ENCODE measurements around the gene KLHDC4. TPM values are rescaled to one million over a fixed set of nuclear protein-coding genes. Genes with fewer than 3 reads are reported as not detected.
"Not testable (repeated sequence)": the region's sequence is repeated elsewhere in the genome, so short reads cannot be mapped to it uniquely, and the experiment has no call there.

Gene KLHDC4
- total RNA-seq, 1 donor from 2014 or later = 20.4 TPM

GRCh38 chr16:87734644-87735043 lies 31.1 kb downstream of the KLHDC4 start:
- Histone ChIP-seq H3K4me1 (ENCODE audit: control insufficient read depth in 3 of 3, insufficient read depth in 3 of 3, low read length in 3 of 3) (no peaks in the 10 kb centered on the region), H3K36me3 (ENCODE audit: control insufficient read depth in 3 of 3, insufficient read depth in 3 of 3, low read length in 3 of 3) (peaks cover 11 to 21% (median 17%) of the 10 kb centered on the region in 3 donors), H3K27me3 (ENCODE audit: control insufficient read depth in 3 of 3, insufficient read depth in 3 of 3, low read length in 3 of 3) (no peaks in the 10 kb centered on the region), H3K4me3 (ENCODE audit: low read length in 3 of 3) (no peak overlapping the region), H3K9me3 (ENCODE audit: control insufficient read depth in 3 of 3, low read length in 3 of 3) (no peaks in the 10 kb centered on the region), H3K9ac (ENCODE audit: low read depth in 1 of 3, low read length in 3 of 3) (no peak overlapping the region), H3K27ac (ENCODE audit: low read depth, low read length) (no peak overlapping the region)

DNA sequence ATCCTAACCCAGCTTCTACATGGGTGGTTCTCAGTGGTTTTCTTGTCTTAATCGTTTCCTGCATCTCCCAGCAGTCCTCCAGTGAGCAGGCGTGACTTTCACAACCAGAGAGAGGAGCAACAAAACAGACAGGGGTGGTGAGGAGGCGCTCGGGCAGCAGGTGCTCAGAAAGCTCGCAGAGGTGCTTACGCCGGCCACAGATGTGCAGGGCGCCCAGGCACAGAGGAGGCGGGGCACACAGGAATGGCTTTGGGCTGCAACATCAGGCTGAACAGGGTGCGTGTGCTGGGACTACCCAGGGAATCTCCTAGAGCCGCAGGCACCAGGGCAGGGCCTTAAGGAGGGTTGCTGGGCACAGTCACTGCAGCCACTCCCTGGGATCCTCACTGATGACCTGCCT lies 32.6 kb downstream of the KLHDC4 start:
- Histone ChIP-seq H3K9ac (ENCODE audit: low read depth in 1 of 3, low read length in 3 of 3) (no peak overlapping the region), H3K9me3 (ENCODE audit: control insufficient read depth in 3 of 3, low read length in 3 of 3) (no peaks in the 10 kb centered on the region), H3K36me3 (ENCODE audit: control insufficient read depth in 3 of 3, insufficient read depth in 3 of 3, low read length in 3 of 3) (peaks cover 16 to 26% (median 25%) of the 10 kb centered on the region in 3 donors), H3K4me1 (ENCODE audit: control insufficient read depth in 3 of 3, insufficient read depth in 3 of 3, low read length in 3 of 3) (no peaks in the 10 kb centered on the region), H3K27ac (ENCODE audit: low read depth, low read length) (no peak overlapping the region), H3K27me3 (ENCODE audit: control insufficient read depth in 3 of 3, insufficient read depth in 3 of 3, low read length in 3 of 3) (no peaks in the 10 kb centered on the region), H3K4me3 (ENCODE audit: low read length in 3 of 3) (no peak overlapping the region)

GRCh38 chr16:87731607-87732006 lies 34.2 kb downstream of the KLHDC4 start:
- Histone ChIP-seq H3K4me1 (ENCODE audit: control insufficient read depth in 3 of 3, insufficient read depth in 3 of 3, low read length in 3 of 3) (no peaks in the 10 kb centered on the region), H3K27me3 (ENCODE audit: control insufficient read depth in 3 of 3, insufficient read depth in 3 of 3, low read length in 3 of 3) (no peaks in the 10 kb centered on the region), H3K9ac (ENCODE audit: low read depth in 1 of 3, low read length in 3 of 3) (no peak overlapping the region), H3K4me3 (ENCODE audit: low read length in 3 of 3) (no peak overlapping the region), H3K36me3 (ENCODE audit: control insufficient read depth in 3 of 3, insufficient read depth in 3 of 3, low read length in 3 of 3) (peaks cover 19 to 34% (median 29%) of the 10 kb centered on the region in 3 donors), H3K27ac (ENCODE audit: low read depth, low read length) (no peak overlapping the region), H3K9me3 (ENCODE audit: control insufficient read depth in 3 of 3, low read length in 3 of 3) (no peaks in the 10 kb centered on the region)

DNA sequence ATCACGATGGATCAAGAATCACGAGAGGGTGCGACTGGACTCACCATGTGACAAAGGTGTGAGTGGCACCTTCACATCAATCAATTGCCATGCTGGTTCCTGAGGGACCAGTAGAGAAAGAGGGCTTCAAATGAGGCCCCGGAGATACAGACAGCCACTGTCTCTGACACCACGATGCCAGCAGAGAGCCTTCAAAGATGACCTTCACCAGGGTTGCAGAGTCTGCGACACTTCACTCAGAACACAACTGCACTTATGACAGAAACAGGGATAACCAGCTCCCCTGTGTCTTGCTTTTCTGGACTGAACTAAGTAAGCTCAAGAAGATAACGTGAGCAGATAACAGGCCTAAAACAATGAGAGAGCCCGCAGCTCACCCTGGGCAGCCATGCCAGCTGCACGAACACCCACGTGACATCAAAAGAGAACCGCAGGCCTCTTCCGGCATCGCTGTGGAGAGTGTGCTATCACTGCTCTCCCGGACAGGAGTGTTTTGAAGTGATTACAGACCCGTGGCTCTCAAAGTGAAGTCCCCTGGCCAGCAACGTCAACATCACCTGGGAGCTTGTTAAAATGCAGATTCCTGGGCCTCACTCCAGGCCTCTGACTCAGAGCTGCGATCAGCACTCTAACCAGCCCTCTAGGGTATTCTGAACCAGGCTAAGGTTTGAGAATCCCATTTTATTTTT lies 36.4 kb downstream of the KLHDC4 start:
- no peaks in the 10 kb centered on the region for H3K4me1 ChIP-seq (ENCODE audit: control insufficient read depth in 3 of 3, insufficient read depth in 3 of 3, low read length in 3 of 3)
- no peaks in the 10 kb centered on the region for H3K27me3 ChIP-seq (ENCODE audit: control insufficient read depth in 3 of 3, insufficient read depth in 3 of 3, low read length in 3 of 3)
- H3K9ac ChIP-seq (ENCODE audit: low read depth in 1 of 3, low read length in 3 of 3) = no peak overlapping the region
- no peak overlapping the region for H3K27ac ChIP-seq (ENCODE audit: low read depth, low read length)
- H3K4me3 ChIP-seq (ENCODE audit: low read length in 3 of 3) = no peak overlapping the region
- no peaks in the 10 kb centered on the region for H3K9me3 ChIP-seq (ENCODE audit: control insufficient read depth in 3 of 3, low read length in 3 of 3)
- H3K36me3 ChIP-seq (ENCODE audit: control insufficient read depth in 3 of 3, insufficient read depth in 3 of 3, low read length in 3 of 3) = peaks cover 13 to 29% (median 23%) of the 10 kb centered on the region in 3 donors

DNA sequence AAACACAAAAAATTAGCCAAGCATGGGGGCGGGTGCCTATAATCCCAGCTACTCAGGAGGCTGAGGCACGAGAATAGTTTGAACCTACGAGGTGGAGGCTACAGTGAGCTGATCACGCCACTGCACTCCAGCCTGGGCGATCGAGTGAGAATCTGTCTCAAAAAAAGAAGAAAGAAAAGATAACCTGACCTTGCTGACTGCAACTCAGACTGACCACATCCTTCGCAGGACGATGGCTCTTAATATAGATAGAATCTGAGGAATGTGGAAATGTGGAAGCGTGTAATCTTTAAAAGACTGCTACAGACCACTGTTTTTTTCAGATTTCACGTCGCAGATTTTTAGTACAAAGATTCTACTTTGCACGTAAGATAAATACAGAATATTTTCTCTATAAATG lies 37.8 kb downstream of the KLHDC4 start:
- Histone ChIP-seq H3K27me3 (ENCODE audit: control insufficient read depth in 3 of 3, insufficient read depth in 3 of 3, low read length in 3 of 3) (no peaks in the 10 kb centered on the region), H3K4me1 (ENCODE audit: control insufficient read depth in 3 of 3, insufficient read depth in 3 of 3, low read length in 3 of 3) (peaks cover 3 to 6% (median 4%) of the 10 kb centered on the region in 3 donors), H3K27ac (ENCODE audit: low read depth, low read length) (no peak overlapping the region), H3K36me3 (ENCODE audit: control insufficient read depth in 3 of 3, insufficient read depth in 3 of 3, low read length in 3 of 3) (peaks cover 13 to 29% (median 23%) of the 10 kb centered on the region in 3 donors), H3K9me3 (ENCODE audit: control insufficient read depth in 3 of 3, low read length in 3 of 3) (no peaks in the 10 kb centered on the region), H3K4me3 (ENCODE audit: low read length in 3 of 3) (no peak overlapping the region), H3K9ac (ENCODE audit: low read depth in 1 of 3, low read length in 3 of 3) (no peak overlapping the region)

- Histone ChIP-seq H3K9ac (ENCODE audit: low read depth in 1 of 3, low read length in 3 of 3) (no peak overlapping the region), H3K9me3 (ENCODE audit: control insufficient read depth in 3 of 3, low read length in 3 of 3) (no peaks in the 10 kb centered on the region), H3K36me3 (ENCODE audit: control insufficient read depth in 3 of 3, insufficient read depth in 3 of 3, low read length in 3 of 3) (peaks cover 13 to 29% (median 24%) of the 10 kb centered on the region in 3 donors), H3K27ac (ENCODE audit: low read depth, low read length) (no peak overlapping the region), H3K4me3 (ENCODE audit: low read length in 3 of 3) (no peak overlapping the region), H3K4me1 (ENCODE audit: control insufficient read depth in 3 of 3, insufficient read depth in 3 of 3, low read length in 3 of 3) (peaks cover 3 to 10% (median 5%) of the 10 kb centered on the region in 3 donors), H3K27me3 (ENCODE audit: control insufficient read depth in 3 of 3, insufficient read depth in 3 of 3, low read length in 3 of 3) (no peaks in the 10 kb centered on the region)
Observed at GRCh38 chr16:87727346-87727745, 38.4 kb downstream of the KLHDC4 start.

GRCh38 chr16:87726577-87726976 lies 39.2 kb downstream of the KLHDC4 start:
- Histone ChIP-seq H3K4me1 (ENCODE audit: control insufficient read depth in 3 of 3, insufficient read depth in 3 of 3, low read length in 3 of 3) (peaks cover 3 to 11% (median 5%) of the 10 kb centered on the region in 3 donors), H3K36me3 (ENCODE audit: control insufficient read depth in 3 of 3, insufficient read depth in 3 of 3, low read length in 3 of 3) (peaks cover 13 to 27% (median 26%) of the 10 kb centered on the region in 3 donors)
- H3K4me3 ChIP-seq (ENCODE audit: low read length in 3 of 3); H3K9ac ChIP-seq (ENCODE audit: low read depth in 1 of 3, low read length in 3 of 3); H3K27ac ChIP-seq (ENCODE audit: low read depth, low read length); H3K9me3 ChIP-seq (ENCODE audit: control insufficient read depth in 3 of 3, low read length in 3 of 3); H3K27me3 ChIP-seq (ENCODE audit: control insufficient read depth in 3 of 3, insufficient read depth in 3 of 3, low read length in 3 of 3): not testable (repeated sequence)

- Histone ChIP-seq H3K9me3 (ENCODE audit: control insufficient read depth in 3 of 3, low read length in 3 of 3) (no peaks in the 10 kb centered on the region), H3K9ac (ENCODE audit: low read depth in 1 of 3, low read length in 3 of 3) (no peak overlapping the region), H3K4me3 (ENCODE audit: low read length in 3 of 3) (no peak overlapping the region), H3K36me3 (ENCODE audit: control insufficient read depth in 3 of 3, insufficient read depth in 3 of 3, low read length in 3 of 3) (peaks cover 16 to 27% (median 25%) of the 10 kb centered on the region in 3 donors), H3K27me3 (ENCODE audit: control insufficient read depth in 3 of 3, insufficient read depth in 3 of 3, low read length in 3 of 3) (no peaks in the 10 kb centered on the region), H3K27ac (ENCODE audit: low read depth, low read length) (no peak overlapping the region), H3K4me1 (ENCODE audit: control insufficient read depth in 3 of 3, insufficient read depth in 3 of 3, low read length in 3 of 3) (peaks cover 3 to 11% (median 5%) of the 10 kb centered on the region in 3 donors)
Observed at GRCh38 chr16:87725596-87726235, 40.1 kb downstream of the KLHDC4 start.

GRCh38 chr16:87724490-87725291 lies 41.1 kb downstream of the KLHDC4 start:
- Histone ChIP-seq H3K27me3 (ENCODE audit: control insufficient read depth in 3 of 3, insufficient read depth in 3 of 3, low read length in 3 of 3) (no peaks in the 10 kb centered on the region), H3K9ac (ENCODE audit: low read depth in 1 of 3, low read length in 3 of 3) (no peak overlapping the region), H3K4me1 (ENCODE audit: control insufficient read depth in 3 of 3, insufficient read depth in 3 of 3, low read length in 3 of 3) (peaks cover 3 to 11% (median 5%) of the 10 kb centered on the region in 3 donors), H3K27ac (ENCODE audit: low read depth, low read length) (no peak overlapping the region), H3K9me3 (ENCODE audit: control insufficient read depth in 3 of 3, low read length in 3 of 3) (no peaks in the 10 kb centered on the region), H3K4me3 (ENCODE audit: low read length in 3 of 3) (no peak overlapping the region), H3K36me3 (ENCODE audit: control insufficient read depth in 3 of 3, insufficient read depth in 3 of 3, low read length in 3 of 3) (peaks cover 12 to 21% (median 20%) of the 10 kb centered on the region in 3 donors)

Measured in skeletal muscle tissue (tissue), 4 donors.